Fibroblast of lung (primary cell): ENCODE measurements around the gene ITPR1. TPM values are rescaled to one million over a fixed set of nuclear protein-coding genes. Genes with fewer than 3 reads are reported as not detected.

Experiments used
- DNase-seq, 2 donors: peaks; one replicate each; pipeline versions ENCODE4 v3.0.0 to v3.0.0-alpha.2; 2010; ENCODE audit warnings: low read depth in 2 of 2
- H2AFZ ChIP-seq: 2 replicates; pipeline ENCODE4 v1.5.1; 2012; ENCODE audit warnings: low read length, control low read depth, inconsistent platforms
- H3K27ac ChIP-seq: 2 replicates; pipeline ENCODE4 v1.5.1; 2011; ENCODE audit warnings: low read length, control low read depth; ENCODE audit not compliant: insufficient read depth
- H3K27me3 ChIP-seq: 2 replicates; pipeline ENCODE4 v1.5.1; 2011; ENCODE audit warnings: mild to moderate bottlenecking, low read length; ENCODE audit not compliant: control insufficient read depth, insufficient read depth
- H3K36me3 ChIP-seq: 2 replicates; pipeline ENCODE4 v1.5.1; 2011; ENCODE audit warnings: low read length; ENCODE audit not compliant: control insufficient read depth, insufficient read depth
- H3K4me1 ChIP-seq: 2 replicates; pipeline ENCODE4 v1.5.1; 2011; ENCODE audit warnings: low read length; ENCODE audit not compliant: control insufficient read depth, insufficient read depth; ENCODE audit errors: extremely low read depth
- H3K4me2 ChIP-seq: 2 replicates; pipeline ENCODE4 v1.5.1; 2011; ENCODE audit warnings: low read length, control low read depth; ENCODE audit not compliant: insufficient read depth; ENCODE audit errors: extremely low read depth
- H3K4me3 ChIP-seq, 4 experiments: fragments of 200-600 bp in 1 of 4; sonication (generic) in 1 of 4; replicated peaks in 1 of 4; 2 replicates each; pipeline ENCODE4 v1.5.1; 2011 to 2016; ENCODE audit warnings: low read length in 4 of 4, low read depth in 3 of 4, mild to moderate bottlenecking in 3 of 4, control low read depth in 2 of 4, inconsistent platforms in 1 of 4, mixed read lengths in 1 of 4; ENCODE audit not compliant: insufficient read depth in 1 of 4; ENCODE audit errors: control extremely low read depth in 1 of 4
- H3K79me2 ChIP-seq: 2 replicates; pipeline ENCODE4 v1.5.1; 2012; ENCODE audit warnings: mild to moderate bottlenecking, low read length, inconsistent platforms; ENCODE audit not compliant: control insufficient read depth, insufficient read depth
- H3K9ac ChIP-seq: 2 replicates; pipeline ENCODE4 v1.5.1; 2011; ENCODE audit warnings: mild to moderate bottlenecking, low read length, control low read depth; ENCODE audit not compliant: insufficient read depth
- H3K9me3 ChIP-seq: 2 replicates; pipeline ENCODE4 v1.5.1; 2012; ENCODE audit warnings: low read depth, low read length; ENCODE audit not compliant: control insufficient read depth, insufficient read depth
- H4K20me1 ChIP-seq: 2 replicates; pipeline ENCODE4 v1.5.1; 2011; ENCODE audit warnings: low read length; ENCODE audit not compliant: control insufficient read depth, insufficient read depth; ENCODE audit errors: extremely low read depth
- CTCF ChIP-seq, 2 donors: IDR thresholded peaks in 1 of 2; conservative IDR thresholded peaks in 1 of 2; 1 replicate in 1 of 2; 2 replicates in 1 of 2; pipeline ENCODE4 v1.5.1; 2011 to 2012; ENCODE audit warnings: low read length in 2 of 2, control low read depth in 1 of 2, inconsistent platforms in 1 of 2, low read depth in 1 of 2, mild to moderate bottlenecking in 1 of 2
- EZH2 ChIP-seq: IDR thresholded peaks from 2 replicates; pipeline ENCODE4 v1.5.1; 2012; ENCODE audit warnings: low read length, control low read depth, mild to moderate bottlenecking; ENCODE audit errors: missing control alignments
- polyA plus RNA-seq, 2 donors: library from polyadenylated mRNA; depleted of rRNA in 1 of 2; stranded (reverse) in 1 of 2; unstranded in 1 of 2; fragments of >200 nt; gene quantifications; 2 replicates each; pipeline ENCODE4 v1.2.1, GENCODE V29; 2011 to 2012; ENCODE audit warnings: missing spikeins in 1 of 2
- total RNA-seq: library from RNA; depleted of rRNA; stranded (reverse); fragments of >200 nt; gene quantifications from 2 replicates; pipeline ENCODE4 v1.2.1, GENCODE V29; 2014

ITPR1 gene
- total and polyA plus RNA-seq, 2 donors (not counting 1 experiment from before 2014, with no cell fraction given), result 19.2 to 87.0 TPM

GRCh38 chr3:4565809-4566501 lies 72.8 kb downstream of the ITPR1 start:
- H3K27me3 ChIP-seq, result no peaks in the 10 kb centered on the region
- no peaks in the 10 kb centered on the region for H3K36me3 ChIP-seq
- H4K20me1 ChIP-seq, result no peaks in the 10 kb centered on the region
- no peak overlapping the region for H3K9ac ChIP-seq
- no peak overlapping the region for H2AFZ ChIP-seq
- DNase-seq, result no peak
- no peaks in the 10 kb centered on the region for H3K9me3 ChIP-seq
- H3K4me2 ChIP-seq, result no peak overlapping the region
- no peak overlapping the region for H3K4me3 ChIP-seq
- TF ChIP-seq CTCF (conservative IDR thresholded peaks at IDR 0.05 in 1 of 2, IDR thresholded peaks at IDR 0.05 in 1 of 2; ENCODE audit: low read depth in 1 of 2, low read length in 2 of 2), result no peak
- TF ChIP-seq EZH2, result no peak
- H3K27ac ChIP-seq, result no peak overlapping the region
- H3K4me1 ChIP-seq, result no peaks in the 10 kb centered on the region
- H3K79me2 ChIP-seq, result no peaks in the 10 kb centered on the region

GRCh38 chr3:4568841-4569240 lies 75.7 kb downstream of the ITPR1 start:
- no peaks in the 10 kb centered on the region for H3K79me2 ChIP-seq
- no peak overlapping the region for H3K9ac ChIP-seq
- no peaks in the 10 kb centered on the region for H3K36me3 ChIP-seq
- no peaks in the 10 kb centered on the region for H3K4me1 ChIP-seq
- H2AFZ ChIP-seq, result no peak overlapping the region
- no peaks in the 10 kb centered on the region for H3K27me3 ChIP-seq
- TF ChIP-seq EZH2 (no peak), CTCF (conservative IDR thresholded peaks at IDR 0.05 in 1 of 2, IDR thresholded peaks at IDR 0.05 in 1 of 2; ENCODE audit: low read depth in 1 of 2, low read length in 2 of 2) (no peak)
- no peak overlapping the region for H3K27ac ChIP-seq
- no peak overlapping the region for H3K4me3 ChIP-seq
- no peaks in the 10 kb centered on the region for H3K9me3 ChIP-seq
- H3K4me2 ChIP-seq, result no peak overlapping the region
- H4K20me1 ChIP-seq, result no peaks in the 10 kb centered on the region
- no peak for DNase-seq

GRCh38 chr3:4570840-4571621 lies 77.9 kb downstream of the ITPR1 start:
- Histone ChIP-seq H2AFZ (no peak overlapping the region), H3K9me3 (no peaks in the 10 kb centered on the region), H3K27ac (no peak overlapping the region), H3K79me2 (no peaks in the 10 kb centered on the region), H4K20me1 (no peaks in the 10 kb centered on the region), H3K36me3 (no peaks in the 10 kb centered on the region), H3K4me1 (no peaks in the 10 kb centered on the region), H3K9ac (no peak overlapping the region), H3K27me3 (no peaks in the 10 kb centered on the region), H3K4me3 (no peak overlapping the region), H3K4me2 (no peak overlapping the region)
- TF ChIP-seq CTCF (conservative IDR thresholded peaks at IDR 0.05 in 1 of 2, IDR thresholded peaks at IDR 0.05 in 1 of 2; ENCODE audit: low read depth in 1 of 2, low read length in 2 of 2) (no peak), EZH2 (no peak)
- no peak for DNase-seq
